Daoy (cell line): ENCODE measurements around the gene SF3A2. TPM values are rescaled to one million over a fixed set of nuclear protein-coding genes. Genes with fewer than 3 reads are reported as not detected.

Source experiments
- DNase-seq: peaks from one replicate; pipeline ENCODE4 v3.0.0-alpha.2; 2015; ENCODE audit warnings: low read depth
- total RNA-seq: library from RNA; depleted of rRNA; stranded (reverse); fragments of >200 nt; shearing (Covaris generic); gene quantifications from 2 replicates; pipeline ENCODE4 v1.2.3, GENCODE V29; 2014

The SF3A2 gene
- total RNA-seq, 1 experiment from 2014 or later, result 47.7 TPM

GRCh38 chr19:2240881-2241760 lies 4.5 kb downstream of the SF3A2 start:
- DNase-seq, result no peak

GRCh38 chr19:2242092-2242537 lies 5.5 kb downstream of the SF3A2 start:
- DNase-seq, result no peak

GRCh38 chr19:2242816-2243215 lies 6.2 kb downstream of the SF3A2 start:
- DNase-seq, result no peak

GRCh38 chr19:2243274-2244124 lies 6.9 kb downstream of the SF3A2 start:
- DNase-seq, result no peak

GRCh38 chr19:2244125-2244411 lies 7.4 kb downstream of the SF3A2 start:
- no peak for DNase-seq

GRCh38 chr19:2244486-2244885 lies 7.9 kb downstream of the SF3A2 start:
- no peak for DNase-seq

- DNase-seq, result no peak
These were observed 8.6 kb downstream of the SF3A2 start for GRCh38 chr19:2245273-2245672.

GRCh38 chr19:2246014-2246620 lies 9.5 kb downstream of the SF3A2 start:
- no peak for DNase-seq

GRCh38 chr19:2246801-2247361 lies 10.3 kb downstream of the SF3A2 start:
- peak; percentile 70 for DNase-seq

GRCh38 chr19:2247433-2248101 lies 10.9 kb downstream of the SF3A2 start:
- DNase-seq, result no peak

- no peak for DNase-seq
These were observed 11.7 kb downstream of the SF3A2 start for GRCh38 chr19:2248136-2249009.

GRCh38 chr19:2249010-2249866 lies 12.6 kb downstream of the SF3A2 start, which contains the start of gene AMH:
AMH (plus strand) TSS chr19:2249323; CDS start chr19:2249333, 10 bp downstream.
- peak; percentile 37 for DNase-seq

- peak; percentile 48 for DNase-seq
These were observed 13.5 kb downstream of the SF3A2 start for GRCh38 chr19:2249880-2250765.

- peak; percentile 23 for DNase-seq
These were observed 14.1 kb downstream of the SF3A2 start for GRCh38 chr19:2250766-2251105.

- DNase-seq, result peak; percentile 49
These were observed 14.8 kb downstream of the SF3A2 start for GRCh38 chr19:2251106-2252054.

- peak; percentile 19 for DNase-seq
These were observed 15.6 kb downstream of the SF3A2 start for GRCh38 chr19:2252055-2252796.

GRCh38 chr19:2252797-2253105 lies 16.1 kb downstream of the SF3A2 start:
- peak; percentile 19 for DNase-seq
